Heart right ventricle (tissue), 16 donors: Measurements from ENCODE around the gene EFCAB8. TPM values are rescaled to one million over a fixed set of nuclear protein-coding genes. Genes with fewer than 3 reads are reported as not detected.

ENCODE experiments used
- ATAC-seq, 8 donors: fragments of 200-7000 bp; cut with Tn5 transposase; one replicate each; pipeline ENCODE4 v1.9.1; 2020; ENCODE audit warnings: mild to moderate bottlenecking in 8 of 8, moderate library complexity in 8 of 8, moderate number of reproducible peaks in 1 of 8
- DNase-seq, 2 donors: peaks; one replicate each; pipeline ENCODE4 v3.0.0-alpha.2; 2020
- H3K27ac ChIP-seq, 10 donors: fragments of 200-600 bp; sonication (generic) in 2 of 10; one replicate each; pipeline versions ENCODE4 v1.5.0 to v1.8.0; 2020 to 2022; ENCODE audit warnings: mild to moderate bottlenecking in 3 of 10
- H3K27me3 ChIP-seq, 7 donors: fragments of 200-600 bp; one replicate each; pipeline ENCODE4 v1.8.0; 2021 to 2022; ENCODE audit warnings: mild to moderate bottlenecking in 2 of 7
- H3K36me3 ChIP-seq, 9 donors: fragments of 200-600 bp; sonication (generic) in 1 of 9; one replicate each; pipeline versions ENCODE4 v1.5.0 to v1.8.0; 2020 to 2022; ENCODE audit warnings: mild to moderate bottlenecking in 2 of 9
- H3K4me1 ChIP-seq, 9 donors: fragments of 200-600 bp; sonication (generic) in 1 of 9; one replicate each; pipeline versions ENCODE4 v1.5.0 to v1.8.0; 2020 to 2022; ENCODE audit warnings: mild to moderate bottlenecking in 4 of 9
- H3K4me3 ChIP-seq, 10 donors: fragments of 200-600 bp; sonication (generic) in 2 of 10; one replicate each; pipeline versions ENCODE4 v1.5.0 to v1.8.0; 2020 to 2022; ENCODE audit warnings: mild to moderate bottlenecking in 7 of 10, moderate library complexity in 2 of 10
- H3K9me3 ChIP-seq, 11 donors: fragments of 200-600 bp in 10 of 11; sonication (generic) in 2 of 11; one replicate each; pipeline versions ENCODE4 v1.5.0 to v1.8.0; 2013 to 2022; ENCODE audit warnings: mild to moderate bottlenecking in 2 of 11, control low read depth in 1 of 11, moderate library complexity in 1 of 11
- CTCF ChIP-seq, 9 donors: fragments of 200-600 bp; sonication (generic) in 2 of 9; IDR thresholded peaks; one replicate each; pipeline versions ENCODE4 v1.5.0 to v1.8.0; 2021 to 2022; ENCODE audit warnings: antibody characterized with exemption in 9 of 9, mild to moderate bottlenecking in 5 of 9, moderate library complexity in 1 of 9
- WGBS, 2 donors: extraction: QIAGEN DNeasy Blood & Tissue Kit; methylation state at CpG; one replicate each; pipeline ENCODE4 v1.1.7; 2013; ENCODE audit warnings: inconsistent platforms in 1 of 2; 5-methylcytosine and 5-hydroxymethylcytosine counted together
- intact Hi-C, 10 donors: fragments of 100-400 bp; cut with DNase I; formaldehyde crosslinking; loops; one replicate each; pipeline versions ENCODE4 v1.11.1 to v1.14.2; 2022
- polyA plus RNA-seq, 2 donors: library from polyadenylated mRNA; stranded (reverse); fragments of 200-250 nt; gene quantifications; one replicate each; pipeline ENCODE4 v1.2.3, GENCODE V29; 2013
- total RNA-seq, 10 donors: library from RNA; stranded (reverse); fragmentation: NEBNext Ultra II Directional in 3 of 10; extraction: Animal tissue kit (Norgen Biotek cat#: 25700) in 3 of 10; gene quantifications; one replicate each; pipeline versions ENCODE4 v1.2.1 to v1.2.4, GENCODE V29; 2021 to 2023
- donor health status: Arrhythmogenic right ventricular cardiomyopathy.
- donor health status: ischemic (EF 13 %, LVEDD 7.1; RV severe dilation, severe dysfunction).
- donor health status: healthy with polysubstance abuse.
- donor health status: DM: no; HTN: yes; CAD: no.
- donor health status: DM: no; HTN: no; CAD: no.
- donor health status: ischemic (EF 25% LVEDD 6.9; RV normal size, moderate dysfunction).
- donor health status: ischemic (EF 25% LVEDD 5.7; RV mildly dilated, moderate dysfunction).
- donor health status: healthy.
- donor health status: DM: yes; HTN: yes; CAD: no.
- donor health status: Ischemic cardiomyopathy.
- donor health status: ischemic (EF 35%, LVEDD 5.7; RV mildly dilated, moderate dysfunction).
- donor health status: nonischemic (EF 11% LVEDD 7.7; RV severe dilation, severe dysfunction).
- donor health status: DM: yes; HTN: yes; CAD: no.
- donor health status: PGD.
- donor health status: ischemic (EF 29% LVEDD 5.4; RV normal size, mild dysfunction).
- donor health status: nonischemic (EF 23%, LVEDD 6.1; RV moderate dilation, normal function).

Gene EFCAB8
- total and polyA plus RNA-seq, 12 donors, result 0.15 to 0.58 TPM; not detected in 10

GRCh38 chr20:32934580-32934979, 75.9 kb downstream of the EFCAB8 start:
- no peak for TF ChIP-seq CTCF (IDR thresholded peaks at IDR 0.05)
- H3K36me3 ChIP-seq, result no peaks in the 10 kb centered on the region
- intact Hi-C loops, result no loop called here
- H3K27me3 ChIP-seq, result peaks cover 0 to 5% (median 0%) of the 10 kb centered on the region in 7 donors
- peaks cover 0 to 9% (median 0%) of the 10 kb centered on the region in 11 donors for H3K9me3 ChIP-seq
- no peak for DNase-seq
- no peak overlapping the region for H3K4me3 ChIP-seq
- ATAC-seq, result no peak
- H3K4me1 ChIP-seq, result no peaks in the 10 kb centered on the region
- WGBS, 2 donors, result 59 to 60% methylated on average over 4 of the region's 4 CpGs
- H3K27ac ChIP-seq, result no peak overlapping the region

- H3K36me3 ChIP-seq, result no peaks in the 10 kb centered on the region
- no peak overlapping the region for H3K27ac ChIP-seq
- H3K4me3 ChIP-seq, result no peak overlapping the region
- 69 to 85% methylated on average over 4 of the region's 4 CpGs for WGBS, 2 donors
- intact Hi-C loops, result no loop called here
- no peak for TF ChIP-seq CTCF (IDR thresholded peaks at IDR 0.05)
- ATAC-seq, result no peak
- DNase-seq, result no peak
- H3K4me1 ChIP-seq, result no peaks in the 10 kb centered on the region
- peaks cover 0 to 12% (median 0%) of the 10 kb centered on the region in 7 donors for H3K27me3 ChIP-seq
- peaks cover 0 to 27% (median 0%) of the 10 kb centered on the region in 11 donors for H3K9me3 ChIP-seq
These were observed 82.6 kb downstream of the EFCAB8 start for GRCh38 chr20:32941155-32941885.

GRCh38 chr20:32943490-32944052, 84.8 kb downstream of the EFCAB8 start:
- no peaks in the 10 kb centered on the region for H3K36me3 ChIP-seq
- peaks cover 0 to 12% (median 0%) of the 10 kb centered on the region in 7 donors for H3K27me3 ChIP-seq
- H3K4me3 ChIP-seq, result no peak overlapping the region
- peaks cover 0 to 22% (median 0%) of the 10 kb centered on the region in 11 donors for H3K9me3 ChIP-seq
- H3K27ac ChIP-seq, result no peak overlapping the region
- no peak for TF ChIP-seq CTCF (IDR thresholded peaks at IDR 0.05)
- no peak for ATAC-seq
- no peak for DNase-seq
- no peaks in the 10 kb centered on the region for H3K4me1 ChIP-seq
- 70 to 85% methylated on average over 7 of the region's 7 CpGs for WGBS, 2 donors
- intact Hi-C loops, result no loop called here

- ATAC-seq, result no peak
- intact Hi-C loops, result no loop called here
- Histone ChIP-seq H3K4me1 (no peaks in the 10 kb centered on the region), H3K27ac (no peak overlapping the region), H3K36me3 (no peaks in the 10 kb centered on the region), H3K9me3 (peaks cover 0 to 22% (median 0%) of the 10 kb centered on the region in 11 donors), H3K27me3 (peaks cover 0 to 12% (median 0%) of the 10 kb centered on the region in 7 donors), H3K4me3 (no peak overlapping the region)
- no peak for DNase-seq
- 49 to 60% methylated on average over 4 of the region's 4 CpGs for WGBS, 2 donors
- TF ChIP-seq CTCF (IDR thresholded peaks at IDR 0.05), result peak in 7 of 9 donors; percentile 29 to 50 (median 38)
These were observed 87.0 kb downstream of the EFCAB8 start for GRCh38 chr20:32945710-32946221.
